ENCODE measurements around the gene CCDC68. TPM values are rescaled to one million over a fixed set of nuclear protein-coding genes. Genes with fewer than 3 reads are reported as not detected.

CCDC68 gene
- total RNA-seq, 2 donors from 2014 or later: 10.1 to 18.4 TPM

DNA sequence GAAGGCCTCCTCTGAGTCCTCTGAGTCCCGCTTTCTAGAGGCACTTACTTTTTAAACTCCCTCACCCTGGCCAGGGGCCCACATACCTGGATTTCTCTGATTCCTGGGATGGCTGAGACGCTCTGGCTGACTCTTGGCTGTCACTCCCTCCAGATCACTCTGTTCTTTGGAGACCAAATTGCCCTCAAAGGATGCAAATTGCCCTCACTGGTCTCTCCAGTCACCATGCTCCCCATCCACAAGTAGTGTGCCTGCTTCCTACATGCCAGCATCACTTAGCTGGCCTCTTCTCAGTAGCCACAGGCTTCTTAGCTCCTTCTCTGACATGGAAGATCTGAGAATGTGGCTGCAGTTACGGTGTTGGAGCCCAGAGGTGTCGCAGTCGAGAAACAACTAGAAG lies 41.3 kb upstream of the CCDC68 start:
- no peak overlapping the region for H3K4me3 ChIP-seq
- TF ChIP-seq, protein P1, sequence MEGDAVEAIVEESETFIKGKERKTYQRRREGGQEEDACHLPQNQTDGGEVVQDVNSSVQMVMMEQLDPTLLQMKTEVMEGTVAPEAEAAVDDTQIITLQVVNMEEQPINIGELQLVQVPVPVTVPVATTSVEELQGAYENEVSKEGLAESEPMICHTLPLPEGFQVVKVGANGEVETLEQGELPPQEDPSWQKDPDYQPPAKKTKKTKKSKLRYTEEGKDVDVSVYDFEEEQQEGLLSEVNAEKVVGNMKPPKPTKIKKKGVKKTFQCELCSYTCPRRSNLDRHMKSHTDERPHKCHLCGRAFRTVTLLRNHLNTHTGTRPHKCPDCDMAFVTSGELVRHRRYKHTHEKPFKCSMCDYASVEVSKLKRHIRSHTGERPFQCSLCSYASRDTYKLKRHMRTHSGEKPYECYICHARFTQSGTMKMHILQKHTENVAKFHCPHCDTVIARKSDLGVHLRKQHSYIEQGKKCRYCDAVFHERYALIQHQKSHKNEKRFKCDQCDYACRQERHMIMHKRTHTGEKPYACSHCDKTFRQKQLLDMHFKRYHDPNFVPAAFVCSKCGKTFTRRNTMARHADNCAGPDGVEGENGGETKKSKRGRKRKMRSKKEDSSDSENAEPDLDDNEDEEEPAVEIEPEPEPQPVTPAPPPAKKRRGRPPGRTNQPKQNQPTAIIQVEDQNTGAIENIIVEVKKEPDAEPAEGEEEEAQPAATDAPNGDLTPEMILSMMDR (IDR thresholded peaks at IDR 0.05): no peak
- ATAC-seq (ENCODE audit: insufficient number of reproducible peaks, low FRiP score, low read depth): no peak
- H3K9me3 ChIP-seq: no peaks in the 10 kb centered on the region
- DNase-seq (ENCODE audit: low spot score): no peak
- no peaks in the 10 kb centered on the region for H3K27me3 ChIP-seq (replicated peaks; ENCODE audit: insufficient read depth)
- H3K27ac ChIP-seq: no peak overlapping the region
- H3K4me1 ChIP-seq (ENCODE audit: control insufficient read depth in 1 of 2, low read depth in 2 of 2): no peaks in the 10 kb centered on the region
- H3K36me3 ChIP-seq: no peaks in the 10 kb centered on the region

DNA sequence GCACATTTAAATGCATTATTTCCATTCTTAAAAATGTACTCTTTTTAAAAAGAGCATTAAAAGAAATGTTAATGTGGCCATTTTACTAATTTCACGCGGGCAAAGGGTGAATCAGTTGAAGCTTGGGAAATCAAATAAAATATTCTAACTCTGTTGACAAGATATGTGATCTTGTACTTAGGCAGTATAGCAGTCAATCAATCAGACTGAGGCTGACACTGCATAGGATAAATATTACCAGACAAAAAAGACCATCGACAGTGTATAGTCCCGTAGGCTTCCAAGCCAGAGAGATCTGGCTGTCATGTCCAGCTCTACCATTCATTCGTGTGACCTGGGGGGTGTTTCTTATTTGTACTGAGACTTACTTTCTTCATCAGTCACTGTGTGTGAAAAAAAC lies 39.8 kb upstream of the CCDC68 start:
- Histone ChIP-seq H3K27me3 (replicated peaks; ENCODE audit: insufficient read depth) (no peaks in the 10 kb centered on the region), H3K4me1 (ENCODE audit: control insufficient read depth in 1 of 2, low read depth in 2 of 2) (no peaks in the 10 kb centered on the region), H3K27ac (no peak overlapping the region), H3K4me3 (no peak overlapping the region), H3K9me3 (no peaks in the 10 kb centered on the region), H3K36me3 (no peaks in the 10 kb centered on the region)
- ATAC-seq (ENCODE audit: insufficient number of reproducible peaks, low FRiP score, low read depth) (no peak), DNase-seq (ENCODE audit: low spot score) (no peak)
- TF ChIP-seq, protein P1 (IDR thresholded peaks at IDR 0.05): no peak

DNA sequence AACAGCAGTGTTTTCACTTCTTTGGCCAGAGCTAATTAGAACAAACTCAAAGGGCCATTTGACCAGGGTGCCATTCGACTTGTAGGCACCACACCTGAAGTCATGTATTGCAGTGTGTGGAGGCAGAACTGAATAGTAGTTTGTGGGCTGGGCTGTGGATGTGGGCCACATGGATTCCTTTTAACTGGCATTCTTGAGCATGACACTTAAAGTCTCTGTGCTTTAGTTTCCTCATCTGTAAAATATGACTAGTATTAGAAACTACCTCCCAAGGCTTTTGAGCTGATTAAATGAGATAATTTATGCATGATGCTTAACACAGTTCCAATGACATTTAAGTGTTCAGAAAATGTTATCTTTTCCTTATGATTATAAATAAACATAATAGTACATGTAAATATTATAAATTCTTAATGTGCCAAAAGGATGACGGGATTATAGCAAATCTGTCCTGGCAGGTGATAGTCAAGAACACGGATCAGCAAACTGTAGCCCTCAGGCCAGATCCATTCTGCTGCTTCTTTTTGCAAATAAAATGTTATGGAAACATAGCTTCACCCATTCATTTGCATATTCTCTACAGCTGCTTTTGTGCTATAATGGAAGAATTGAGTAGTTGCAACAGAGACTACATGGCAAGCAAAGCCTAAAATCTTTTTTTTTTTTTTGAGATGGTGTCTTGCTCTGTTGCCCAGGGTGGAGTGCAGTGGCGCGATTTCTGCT lies 36.3 kb upstream of the CCDC68 start:
- Histone ChIP-seq H3K9me3 (no peaks in the 10 kb centered on the region), H3K36me3 (no peaks in the 10 kb centered on the region), H3K27ac (no peak overlapping the region), H3K27me3 (replicated peaks; ENCODE audit: insufficient read depth) (no peaks in the 10 kb centered on the region), H3K4me3 (no peak overlapping the region), H3K4me1 (ENCODE audit: control insufficient read depth in 1 of 2, low read depth in 2 of 2) (no peaks in the 10 kb centered on the region)
- ATAC-seq (ENCODE audit: insufficient number of reproducible peaks, low FRiP score, low read depth): no peak
- TF ChIP-seq, protein P1 (IDR thresholded peaks at IDR 0.05): no peak
- no peak for DNase-seq (ENCODE audit: low spot score)

DNA sequence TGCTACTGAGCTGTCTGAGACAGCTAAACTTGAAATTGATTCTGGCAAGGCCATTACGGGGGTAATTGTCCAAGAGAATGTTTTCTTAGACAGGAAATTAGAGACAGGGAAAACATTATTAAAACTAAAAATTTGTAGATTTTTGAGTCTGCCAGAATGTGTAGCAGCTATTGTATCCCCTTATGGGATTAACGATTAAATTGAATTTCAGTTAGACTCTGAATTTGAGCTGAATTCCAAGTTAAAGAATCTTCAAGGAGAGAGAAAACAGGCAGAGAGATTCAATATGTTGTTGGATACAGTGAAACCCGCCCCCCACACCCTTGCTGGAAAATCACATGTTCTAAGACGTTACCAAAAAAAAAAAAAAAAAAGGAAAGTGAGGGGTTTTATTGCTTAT lies 32.7 kb upstream of the CCDC68 start:
- no peaks in the 10 kb centered on the region for H3K27me3 ChIP-seq (replicated peaks; ENCODE audit: insufficient read depth)
- no peak overlapping the region for H3K27ac ChIP-seq
- DNase-seq (ENCODE audit: low spot score): no peak
- H3K4me3 ChIP-seq: no peak overlapping the region
- ATAC-seq (ENCODE audit: insufficient number of reproducible peaks, low FRiP score, low read depth): no peak
- no peaks in the 10 kb centered on the region for H3K4me1 ChIP-seq (ENCODE audit: control insufficient read depth in 1 of 2, low read depth in 2 of 2)
- no peaks in the 10 kb centered on the region for H3K36me3 ChIP-seq
- H3K9me3 ChIP-seq: no peaks in the 10 kb centered on the region
- TF ChIP-seq, protein P1 (IDR thresholded peaks at IDR 0.05): no peak

DNA sequence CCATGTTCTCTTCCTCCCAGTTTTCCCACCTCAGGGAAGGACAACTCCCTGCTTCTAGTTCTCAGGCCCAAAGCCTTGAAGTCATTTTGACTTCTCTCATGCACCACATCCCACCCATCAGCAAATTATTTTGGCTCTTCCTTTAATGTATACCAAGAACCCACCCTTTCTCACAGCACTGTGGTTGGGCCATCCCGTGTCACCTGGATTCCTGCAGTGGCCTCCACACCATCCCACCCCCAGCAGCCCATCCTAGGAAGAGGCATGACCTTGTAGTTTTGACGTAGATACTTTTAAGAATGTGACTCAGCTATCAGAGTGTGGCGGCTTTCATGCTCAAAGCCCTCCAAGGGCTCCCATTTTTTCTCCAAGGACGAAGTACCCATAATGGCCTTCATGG lies 25.6 kb upstream of the CCDC68 start:
- Histone ChIP-seq H3K36me3 (no peaks in the 10 kb centered on the region), H3K9me3 (no peaks in the 10 kb centered on the region), H3K27ac (no peak overlapping the region), H3K4me1 (ENCODE audit: control insufficient read depth in 1 of 2, low read depth in 2 of 2) (no peaks in the 10 kb centered on the region), H3K27me3 (replicated peaks; ENCODE audit: insufficient read depth) (no peaks in the 10 kb centered on the region), H3K4me3 (no peak overlapping the region)
- no peak for ATAC-seq (ENCODE audit: insufficient number of reproducible peaks, low FRiP score, low read depth)
- TF ChIP-seq, protein P1 (IDR thresholded peaks at IDR 0.05): no peak
- DNase-seq (ENCODE audit: low spot score): no peak

All from thoracic aorta (tissue), 2 donors.